T-helper 2 cell treated with Interferon-gamma antibody and Interleukin-4, amounts not matched to agents 5 μg/mL and 100 μg/mL, for 36 hours (primary cell): ENCODE data around the gene AVPR1B.
"Not testable (repeated sequence)": the region's sequence is repeated elsewhere in the genome, so short reads cannot be mapped to it uniquely, and the experiment has no call there.

Experiments used
- DNase-seq: peaks from one replicate; pipeline ENCODE4 v3.0.0; 2021; ENCODE audit warnings: low spot score
- H3K27ac Mint-ChIP-seq: one replicate; pipeline ENCODE4 v1.8.0; 2021; ENCODE audit warnings: mild to moderate bottlenecking, mixed read lengths
- H3K27me3 Mint-ChIP-seq: one replicate; pipeline ENCODE4 v1.8.0; 2021; ENCODE audit warnings: low read depth, mixed read lengths
- H3K36me3 Mint-ChIP-seq: one replicate; pipeline ENCODE4 v1.8.0; 2021; ENCODE audit warnings: low read depth, mixed read lengths
- H3K4me1 Mint-ChIP-seq: one replicate; pipeline ENCODE4 v1.8.0; 2021; ENCODE audit warnings: low read depth, mixed read lengths
- H3K4me3 Mint-ChIP-seq: one replicate; pipeline ENCODE4 v1.8.0; 2022; ENCODE audit warnings: mild to moderate bottlenecking, moderate library complexity, mixed read lengths
- H3K9me3 Mint-ChIP-seq: one replicate; pipeline ENCODE4 v1.8.0; 2021; ENCODE audit warnings: mixed read lengths

AVPR1B gene

DNA sequence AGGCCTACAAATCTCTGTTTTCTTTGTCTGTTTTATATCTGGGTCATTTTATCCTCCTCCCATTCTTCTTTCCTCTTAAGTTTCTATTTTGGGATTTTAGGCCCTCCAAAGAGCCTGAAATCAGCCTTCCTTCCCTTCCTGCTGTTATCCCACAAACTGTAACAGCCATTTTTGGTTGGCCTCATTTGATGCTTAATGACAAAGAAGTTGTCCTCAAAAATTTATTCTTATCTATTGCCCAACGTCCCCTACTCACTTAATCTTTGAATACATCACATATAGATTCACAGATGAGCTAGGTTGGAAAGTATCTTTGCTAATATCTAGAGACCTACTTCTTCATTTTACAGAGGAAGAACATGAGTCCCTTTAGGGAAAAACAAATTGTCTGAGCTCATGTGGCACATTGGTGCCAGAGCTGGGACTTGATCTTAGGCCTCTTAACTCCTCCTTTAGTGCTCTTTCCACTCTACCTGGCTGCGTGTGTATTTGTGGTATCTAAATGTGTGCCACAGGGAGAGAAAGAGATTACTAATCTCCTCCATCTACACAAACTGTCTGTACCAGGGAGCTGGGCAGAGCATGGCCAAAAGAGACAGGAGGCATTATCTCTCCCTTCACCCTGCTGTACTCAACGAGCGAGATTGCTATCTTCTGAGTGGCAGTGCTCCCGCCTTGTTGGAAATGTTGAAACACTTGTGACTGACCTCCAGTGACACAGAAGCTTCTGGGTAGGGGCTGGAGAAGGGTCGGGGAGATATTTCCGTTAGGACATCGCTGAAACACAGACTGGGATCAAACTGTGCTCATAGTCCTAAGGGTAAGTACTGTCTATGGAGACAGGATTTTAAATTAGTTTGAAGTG lies 34.1 kb downstream of the AVPR1B start:
- peaks cover 17% of the 10 kb centered on the region for H3K4me1 Mint-ChIP-seq
- H3K27ac Mint-ChIP-seq = no peak overlapping the region
- H3K36me3 Mint-ChIP-seq = no peaks in the 10 kb centered on the region
- peaks cover 55% of the 10 kb centered on the region for H3K27me3 Mint-ChIP-seq
- no peak overlapping the region for H3K4me3 Mint-ChIP-seq
- H3K9me3 Mint-ChIP-seq = no peaks in the 10 kb centered on the region
- no peak for DNase-seq

DNA sequence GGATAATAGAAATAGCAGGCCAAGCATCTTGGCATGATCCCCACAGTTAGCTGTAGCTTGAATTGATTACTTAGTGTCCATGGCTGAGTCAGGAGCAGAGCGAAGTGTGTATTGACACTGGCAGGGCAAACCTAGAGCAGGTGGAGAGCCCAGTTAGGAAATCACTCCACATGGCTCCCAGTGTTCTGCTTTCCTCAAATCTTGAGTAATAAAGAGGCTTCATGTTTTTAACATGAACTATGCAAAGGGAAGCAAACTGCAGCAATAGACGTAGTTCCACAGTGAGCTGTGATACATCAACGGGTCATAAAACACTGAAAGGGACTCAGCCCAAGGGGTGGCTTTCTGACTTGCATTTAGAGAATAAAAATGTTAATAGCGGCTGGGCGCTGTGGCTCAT lies 35.3 kb downstream of the AVPR1B start:
- Mint-ChIP-seq H3K27ac (no peak overlapping the region), H3K4me3 (no peak overlapping the region), H3K36me3 (peaks cover 2% of the 10 kb centered on the region), H3K9me3 (no peaks in the 10 kb centered on the region), H3K27me3 (peaks cover 60% of the 10 kb centered on the region), H3K4me1 (peaks cover 17% of the 10 kb centered on the region)
- DNase-seq = no peak

DNA sequence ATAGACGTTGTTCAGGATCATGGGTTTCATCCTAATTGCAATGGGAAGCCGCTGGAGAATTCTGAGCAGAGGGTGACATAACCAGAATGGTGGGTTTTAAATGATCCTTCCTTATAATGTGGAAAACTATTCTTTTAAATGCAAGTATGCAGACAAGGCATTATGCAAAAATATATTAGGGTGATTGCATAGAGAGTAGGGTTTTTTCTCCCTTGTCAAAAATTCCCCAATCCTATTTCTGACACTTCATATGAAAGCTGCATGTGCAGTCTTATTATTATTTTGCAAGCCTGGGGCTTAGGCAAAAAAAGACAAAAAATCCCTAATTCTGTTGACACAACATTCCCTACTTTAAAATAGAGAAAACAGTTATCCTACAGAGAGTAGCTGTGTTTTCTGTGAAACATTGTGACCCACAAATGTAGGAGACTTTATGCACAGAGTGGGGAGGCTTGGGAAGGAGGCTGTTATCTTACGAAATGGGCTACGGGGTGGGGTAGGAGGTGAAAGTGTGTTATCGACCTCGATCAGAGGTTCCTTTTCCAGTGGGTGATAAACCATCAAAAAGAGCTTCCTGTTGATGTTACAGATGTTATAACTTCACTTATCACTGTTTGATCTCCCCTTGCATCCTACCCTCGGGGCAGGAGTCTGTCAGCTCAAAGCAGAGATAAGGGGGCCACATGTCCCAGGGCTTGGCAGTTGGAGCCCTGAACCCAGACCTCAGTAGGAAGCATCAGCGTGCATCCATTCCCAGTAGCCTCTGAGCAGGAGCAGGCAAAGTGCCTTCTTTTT lies 37.0 kb downstream of the AVPR1B start:
- H3K4me3 Mint-ChIP-seq = peak overlapping the region; percentile 48
- no peaks in the 10 kb centered on the region for H3K9me3 Mint-ChIP-seq
- H3K4me1 Mint-ChIP-seq = peaks cover 17% of the 10 kb centered on the region
- DNase-seq = no peak
- peaks cover 2% of the 10 kb centered on the region for H3K36me3 Mint-ChIP-seq
- H3K27ac Mint-ChIP-seq = no peak overlapping the region
- peaks cover 66% of the 10 kb centered on the region for H3K27me3 Mint-ChIP-seq

DNA sequence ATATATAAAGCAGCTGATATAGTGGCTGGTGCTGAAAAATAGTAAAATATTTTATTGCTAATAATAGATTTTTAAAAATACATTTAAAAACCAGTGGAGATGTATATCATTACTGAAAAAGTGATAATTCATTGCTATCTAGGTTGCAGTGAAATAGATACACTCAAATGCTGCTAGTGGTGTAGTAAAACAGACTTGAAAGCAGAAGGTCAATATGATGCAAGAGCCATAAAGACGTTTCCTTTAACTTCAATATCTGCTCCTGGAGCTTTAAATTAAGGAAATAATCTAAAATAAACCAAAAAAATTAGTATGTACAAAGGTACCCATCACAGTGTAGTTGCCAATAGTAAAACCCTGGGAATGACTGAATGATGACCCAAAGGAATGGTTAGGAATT lies 38.1 kb downstream of the AVPR1B start:
- Mint-ChIP-seq H3K4me1 (peaks cover 17% of the 10 kb centered on the region), H3K4me3 (no peak overlapping the region), H3K36me3 (peaks cover 2% of the 10 kb centered on the region), H3K27me3 (peaks cover 63% of the 10 kb centered on the region), H3K9me3 (no peaks in the 10 kb centered on the region), H3K27ac (no peak overlapping the region)
- DNase-seq = no peak

DNA sequence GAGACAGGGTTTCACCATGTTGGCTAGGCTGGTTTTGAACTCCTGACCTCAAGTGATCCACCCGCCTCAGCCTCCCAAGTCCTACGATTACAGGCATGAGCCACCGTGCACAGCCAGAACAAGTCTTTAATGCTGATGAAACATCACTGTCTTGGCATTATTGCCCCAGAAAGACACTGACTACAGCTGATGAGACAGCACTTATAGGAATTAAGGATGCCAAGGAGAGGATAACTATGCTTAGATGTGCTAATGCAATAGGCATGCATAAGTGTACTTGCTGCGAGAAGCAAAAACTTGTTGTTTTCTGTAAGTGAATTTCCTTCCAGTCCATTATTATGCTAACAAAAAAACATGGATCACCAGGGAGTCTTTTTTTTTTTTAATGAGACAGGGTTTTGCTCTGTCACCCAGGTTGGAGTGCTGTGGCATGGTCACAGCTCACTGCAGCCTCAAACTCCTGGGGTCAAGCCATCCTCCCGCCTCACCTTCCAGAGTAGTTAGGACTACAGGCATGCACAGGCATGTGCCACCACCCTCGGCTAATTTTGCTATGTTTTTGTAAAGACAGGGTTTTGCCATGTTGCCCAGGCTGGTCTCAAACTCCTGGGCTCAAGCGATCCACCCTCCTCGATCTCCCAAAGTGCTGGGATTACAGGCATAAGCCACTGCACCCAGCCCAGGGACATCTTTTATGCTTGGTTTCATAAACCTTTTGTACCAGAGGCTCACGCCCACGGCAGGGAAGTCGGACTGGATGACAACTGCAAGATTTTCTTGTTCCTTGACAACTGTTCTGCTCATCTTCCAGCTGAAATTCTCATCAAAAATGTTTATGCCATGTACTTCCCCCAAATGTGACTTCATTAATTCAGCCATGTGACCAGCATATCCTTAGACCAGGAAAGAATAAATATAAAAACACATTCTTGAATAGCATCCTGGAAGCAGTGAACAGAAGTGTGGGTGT lies 41.1 kb downstream of the AVPR1B start:
- H3K27ac Mint-ChIP-seq = no peak overlapping the region
- no peaks in the 10 kb centered on the region for H3K9me3 Mint-ChIP-seq
- no peak for DNase-seq
- H3K27me3 Mint-ChIP-seq = peaks cover 48% of the 10 kb centered on the region
- H3K36me3 Mint-ChIP-seq = peaks cover 2% of the 10 kb centered on the region
- peaks cover 15% of the 10 kb centered on the region for H3K4me1 Mint-ChIP-seq
- no peak overlapping the region for H3K4me3 Mint-ChIP-seq

DNA sequence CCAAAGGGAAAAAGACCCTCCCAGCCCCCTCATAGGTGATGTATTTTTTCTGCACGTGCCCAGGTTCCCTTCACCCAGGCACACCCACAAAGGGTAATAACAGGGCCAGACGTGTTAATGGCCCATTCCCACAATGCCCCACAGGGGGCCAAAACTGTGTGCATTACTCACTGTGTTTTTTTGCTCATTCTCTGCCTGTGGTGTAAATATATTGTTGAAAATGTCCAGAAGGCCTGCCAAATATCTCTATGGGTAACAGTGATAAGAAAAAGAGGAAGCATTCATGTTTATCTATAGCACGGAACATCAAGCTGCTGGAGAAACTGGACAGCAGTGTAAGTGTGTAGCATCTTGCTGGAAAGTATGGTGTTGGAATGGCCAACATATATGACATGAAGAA lies 42.3 kb downstream of the AVPR1B start:
- H3K27ac Mint-ChIP-seq = no peak overlapping the region

DNA sequence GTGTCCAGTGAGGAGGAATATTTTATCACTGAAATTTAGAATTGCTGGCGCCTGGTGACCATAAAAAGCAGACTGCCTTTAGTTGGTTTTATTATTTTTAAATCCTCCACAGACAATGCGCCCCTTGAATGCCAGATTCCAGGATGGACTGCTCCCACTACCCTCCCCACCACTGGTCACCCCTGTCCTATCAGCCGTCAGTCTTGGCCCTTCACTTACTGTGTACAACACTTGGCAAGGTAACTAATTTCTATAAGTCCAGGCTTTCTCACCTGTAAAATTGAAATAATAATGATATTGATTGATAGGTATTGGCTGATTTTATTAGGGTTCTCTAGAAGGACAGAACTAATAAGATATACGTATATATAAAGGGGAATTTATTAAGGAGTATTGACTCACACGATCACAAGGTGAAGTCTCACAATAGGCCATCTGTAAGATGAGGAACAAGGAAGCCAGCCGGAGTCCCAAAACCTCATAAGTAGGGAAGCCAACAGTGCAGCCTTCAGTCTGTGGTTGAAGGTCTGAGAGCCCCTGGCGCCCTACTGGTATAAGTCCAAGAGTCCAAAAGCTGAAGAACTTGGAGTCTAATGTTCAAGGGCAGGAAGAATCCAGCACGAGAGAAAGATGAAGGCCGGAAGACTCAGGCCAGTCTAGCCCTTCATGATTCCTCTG lies 46.4 kb downstream of the AVPR1B start:
- H3K36me3 Mint-ChIP-seq = no peaks in the 10 kb centered on the region
- H3K27me3 Mint-ChIP-seq = peaks cover 53% of the 10 kb centered on the region
- peaks cover 5% of the 10 kb centered on the region for H3K4me1 Mint-ChIP-seq
- H3K9me3 Mint-ChIP-seq = no peaks in the 10 kb centered on the region
- DNase-seq = no peak
- no peak overlapping the region for H3K27ac Mint-ChIP-seq
- H3K4me3 Mint-ChIP-seq = no peak overlapping the region

More for the DNA sequence above, 42.3 kb downstream of the AVPR1B start:
- H3K27me3 Mint-ChIP-seq = peaks cover 45% of the 10 kb centered on the region
- no peaks in the 10 kb centered on the region for H3K9me3 Mint-ChIP-seq
- peaks cover 3% of the 10 kb centered on the region for H3K4me1 Mint-ChIP-seq
- peaks cover 2% of the 10 kb centered on the region for H3K36me3 Mint-ChIP-seq
- H3K4me3 Mint-ChIP-seq = no peak overlapping the region
- no peak for DNase-seq

DNA sequence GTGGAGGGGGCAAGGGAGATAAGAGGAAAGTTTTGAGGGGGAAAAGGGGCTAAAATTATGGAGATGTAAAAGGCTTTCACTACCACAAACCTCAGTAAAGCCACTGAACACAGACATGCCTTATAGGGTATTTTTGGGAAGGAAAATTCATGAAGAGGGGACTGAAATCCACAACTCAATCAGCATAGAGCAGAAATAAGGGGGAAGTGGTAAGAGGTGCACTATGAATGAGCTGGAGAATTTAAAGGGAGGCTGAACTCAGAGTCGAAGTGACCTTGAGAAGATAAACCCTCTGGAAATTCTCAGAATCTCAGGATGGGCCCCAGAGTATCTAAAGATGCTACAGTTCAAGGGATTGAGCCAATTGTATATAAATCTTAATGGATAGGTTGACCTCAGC lies 48.9 kb downstream of the AVPR1B start:
- Mint-ChIP-seq H3K4me3 (no peak overlapping the region), H3K4me1 (peaks cover 5% of the 10 kb centered on the region), H3K36me3 (no peaks in the 10 kb centered on the region), H3K9me3 (no peaks in the 10 kb centered on the region), H3K27me3 (peaks cover 41% of the 10 kb centered on the region), H3K27ac (no peak overlapping the region)
- no peak for DNase-seq

DNA sequence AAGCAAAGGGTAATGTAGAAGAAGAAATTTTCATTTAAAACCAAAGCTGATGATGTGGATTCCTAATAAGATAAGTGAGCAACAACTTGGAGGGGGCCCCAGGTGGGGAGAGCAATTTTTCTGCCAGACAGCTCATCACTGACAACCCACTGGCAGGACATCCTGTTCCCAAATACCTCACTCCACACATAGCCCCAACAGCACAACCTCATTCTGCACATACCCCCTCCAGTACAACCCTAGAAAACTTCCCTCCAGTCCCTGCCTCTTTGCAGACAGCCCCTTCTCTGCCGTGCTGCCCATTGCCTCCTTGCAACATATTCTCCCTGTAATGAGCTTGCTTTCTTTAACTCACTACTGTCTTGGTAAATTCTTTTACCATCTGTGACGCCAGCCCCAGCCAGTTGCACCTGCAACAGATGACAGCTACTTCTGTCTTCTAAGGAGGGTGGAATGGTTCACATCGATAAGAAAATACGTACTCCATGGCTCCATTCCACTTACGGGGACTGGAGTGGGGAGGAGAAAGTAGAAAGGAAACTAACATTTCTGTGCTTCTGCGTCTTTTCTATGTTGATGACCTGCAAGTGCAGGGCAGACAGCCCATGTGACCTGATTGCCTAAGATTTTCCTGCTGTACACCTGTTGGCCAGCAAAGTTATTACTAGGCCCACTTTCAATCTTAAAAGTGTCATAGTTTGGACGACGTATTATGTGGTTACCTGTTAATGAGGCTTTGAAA lies 49.5 kb downstream of the AVPR1B start:
- H3K9me3 Mint-ChIP-seq = peaks cover 4% of the 10 kb centered on the region
- DNase-seq = no peak
- peaks cover 42% of the 10 kb centered on the region for H3K27me3 Mint-ChIP-seq
- no peak overlapping the region for H3K4me3 Mint-ChIP-seq
- no peaks in the 10 kb centered on the region for H3K36me3 Mint-ChIP-seq
- H3K27ac Mint-ChIP-seq = no peak overlapping the region
- H3K4me1 Mint-ChIP-seq = peaks cover 5% of the 10 kb centered on the region

DNA sequence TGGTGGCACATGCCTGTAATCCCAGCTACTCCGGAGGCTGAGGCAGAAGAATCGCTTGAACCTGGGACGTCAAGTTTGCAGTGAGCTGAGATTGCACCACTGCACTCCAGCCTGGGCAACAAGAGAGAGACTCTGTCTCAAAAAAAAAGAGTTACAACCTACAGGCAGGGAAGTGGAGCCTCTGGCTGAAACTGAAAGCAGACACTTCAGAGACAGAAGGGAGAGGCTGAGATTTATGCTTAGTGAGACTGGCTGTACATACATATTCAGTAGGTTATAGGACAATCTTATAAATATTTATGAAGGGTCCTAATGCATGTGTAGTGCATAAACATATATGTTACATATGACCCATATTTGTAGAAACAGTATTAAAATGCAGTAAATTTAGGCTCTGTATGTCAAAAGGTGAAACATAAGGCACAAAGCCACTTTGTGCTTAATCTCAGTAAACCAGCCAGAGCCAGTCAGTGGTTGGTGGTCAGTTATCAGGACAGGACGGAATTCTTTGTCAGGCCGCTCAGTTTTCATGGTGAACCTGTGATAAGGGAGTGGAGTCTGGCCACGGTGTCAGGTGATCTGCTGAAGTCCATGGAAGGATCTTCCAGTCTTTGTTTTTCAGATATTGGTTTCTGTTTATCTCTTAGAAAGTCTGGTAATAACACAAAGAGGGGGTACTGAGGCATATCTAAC lies 50.6 kb downstream of the AVPR1B start:
- Mint-ChIP-seq H3K27me3 (peaks cover 44% of the 10 kb centered on the region), H3K4me1 (peaks cover 5% of the 10 kb centered on the region), H3K9me3 (peaks cover 4% of the 10 kb centered on the region), H3K36me3 (no peaks in the 10 kb centered on the region), H3K4me3 (no peak overlapping the region), H3K27ac (no peak overlapping the region)
- no peak for DNase-seq

DNA sequence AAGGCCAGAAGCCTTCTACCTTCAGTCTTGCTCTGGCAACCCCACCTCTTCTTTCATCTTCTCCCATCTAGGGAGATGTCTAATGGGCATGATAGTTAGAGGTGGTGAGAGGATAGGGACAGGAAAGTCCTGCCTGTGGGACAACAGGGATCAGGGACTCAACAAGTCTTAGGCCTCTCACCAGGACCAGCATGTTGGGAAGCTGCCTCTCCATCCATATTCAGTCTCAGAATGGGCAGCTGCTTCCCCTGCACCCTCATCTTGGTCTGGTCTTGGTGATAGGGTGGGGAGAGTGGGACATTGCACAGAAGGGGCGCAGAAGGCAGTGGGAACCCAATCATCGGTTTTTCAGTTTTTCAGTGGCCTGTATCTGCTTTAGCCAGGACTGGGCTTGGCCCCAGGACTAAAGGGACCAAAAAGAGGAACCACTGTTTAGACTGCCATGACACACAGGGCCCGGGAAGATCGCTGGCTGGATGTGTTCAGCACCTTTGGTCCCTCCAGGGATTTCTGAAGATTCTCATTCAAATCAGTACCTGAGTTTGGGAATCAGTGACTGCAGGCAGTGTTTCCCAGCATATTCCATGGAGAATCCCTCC lies 51.5 kb downstream of the AVPR1B start:
- Mint-ChIP-seq H3K36me3 (no peaks in the 10 kb centered on the region), H3K4me1 (peaks cover 5% of the 10 kb centered on the region), H3K27me3 (peaks cover 47% of the 10 kb centered on the region), H3K9me3 (peaks cover 4% of the 10 kb centered on the region), H3K27ac (no peak overlapping the region), H3K4me3 (no peak overlapping the region)
- DNase-seq = no peak

DNA sequence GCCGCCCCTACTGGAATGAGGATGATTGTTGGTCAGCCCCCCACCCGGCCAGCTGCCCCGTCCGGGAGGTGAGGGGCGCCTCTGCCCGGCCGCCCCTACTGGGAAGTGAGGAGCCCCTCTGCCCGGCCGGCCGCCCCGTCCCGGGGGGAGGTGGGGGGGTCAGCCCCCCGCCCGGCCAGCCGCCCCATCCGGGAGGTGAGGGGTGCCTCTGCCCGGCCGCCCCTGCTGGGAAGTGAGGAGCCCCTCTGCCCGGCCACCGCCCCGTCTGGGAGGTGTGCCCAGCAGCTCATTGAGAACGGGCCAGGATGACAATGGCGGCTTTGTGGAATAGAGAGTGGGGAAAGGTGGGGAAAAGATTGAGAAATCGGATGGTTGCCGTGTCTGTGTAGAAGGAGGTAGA lies 52.7 kb downstream of the AVPR1B start:
- not testable (repeated sequence) for H3K36me3 Mint-ChIP-seq, H3K4me1 Mint-ChIP-seq, H3K9me3 Mint-ChIP-seq, H3K27ac Mint-ChIP-seq, H3K4me3 Mint-ChIP-seq, DNase-seq
- H3K27me3 Mint-ChIP-seq = peaks cover 55% of the 10 kb centered on the region
